Measurements from ENCODE around the gene NUTM2G. TPM values are rescaled to one million over a fixed set of nuclear protein-coding genes. Genes with fewer than 3 reads are reported as not detected.
"Not testable (repeated sequence)": the region's sequence is repeated elsewhere in the genome, so short reads cannot be mapped to it uniquely, and the experiment has no call there.

The NUTM2G gene
- total RNA-seq, 1 experiment from 2014 or later: 0.07 TPM

- DNase-seq; H3K27me3 ChIP-seq (ENCODE audit: control insufficient read depth, insufficient read depth, low read length); H3K36me3 ChIP-seq (replicated peaks; ENCODE audit: control insufficient read depth, insufficient read depth, low read length); H3K4me3 ChIP-seq (ENCODE audit: insufficient read depth, low read depth, low read length): not testable (repeated sequence)
Observed at GRCh38 chr9:96984887-96985286, 56.2 kb downstream of the NUTM2G start.

Other genes with a start within 250 kb of the NUTM2G start
- 6.7 and 11.1 TPM in 2 replicates for gene ZNF510, start 150.8 kb upstream of the NUTM2G start, total RNA-seq (2014; rRNA removed; shearing (Covaris generic))
- gene ZNF782, start 74.3 kb upstream of the NUTM2G start, total RNA-seq (2014; rRNA removed; shearing (Covaris generic)): 2.6 and 3.1 TPM in 2 replicates
- 42.6 and 50.5 TPM in 2 replicates for gene CTSV, start 110.3 kb downstream of the NUTM2G start, total RNA-seq (2014; rRNA removed; shearing (Covaris generic))

Measured in H7 (cell line).